ENCODE measurements around the gene CALR.

Gene CALR

GRCh38 chr19:12979974-12980373 is 41.6 kb downstream of the CALR start:
- DNase-seq (ENCODE audit: low read depth in 2 of 2) = no peak

GRCh38 chr19:12982648-12983047 is 44.2 kb downstream of the CALR start:
- DNase-seq (ENCODE audit: low read depth in 2 of 2) = no peak

- no peak for DNase-seq (ENCODE audit: low read depth in 2 of 2)
These were observed 44.7 kb downstream of the CALR start for GRCh38 chr19:12983091-12983490.

GRCh38 chr19:12983542-12984142 is 45.2 kb downstream of the CALR start:
- DNase-seq (ENCODE audit: low read depth in 2 of 2) = peak; percentile 44 to 66

- no peak for DNase-seq (ENCODE audit: low read depth in 2 of 2)
These were observed 45.8 kb downstream of the CALR start for GRCh38 chr19:12984143-12984627.

GRCh38 chr19:12984683-12985048 is 46.3 kb downstream of the CALR start:
- no peak for DNase-seq (ENCODE audit: low read depth in 2 of 2)

- DNase-seq (ENCODE audit: low read depth in 2 of 2) = peak; percentile 26 to 30
These were observed 46.8 kb downstream of the CALR start for GRCh38 chr19:12985049-12985776.

- no peak for DNase-seq (ENCODE audit: low read depth in 2 of 2)
These were observed 48.3 kb downstream of the CALR start for GRCh38 chr19:12986726-12987125.

- DNase-seq (ENCODE audit: low read depth in 2 of 2) = no peak
These were observed 48.8 kb downstream of the CALR start for GRCh38 chr19:12987190-12987589.

- DNase-seq (ENCODE audit: low read depth in 2 of 2) = no peak
These were observed 49.4 kb downstream of the CALR start for GRCh38 chr19:12987781-12988180.

- DNase-seq (ENCODE audit: low read depth in 2 of 2) = no peak
These were observed 52.0 kb downstream of the CALR start for GRCh38 chr19:12990431-12990830.

- DNase-seq (ENCODE audit: low read depth in 2 of 2) = no peak
These were observed 52.4 kb downstream of the CALR start for GRCh38 chr19:12990853-12991252.

- no peak for DNase-seq (ENCODE audit: low read depth in 2 of 2)
These were observed 52.9 kb downstream of the CALR start for GRCh38 chr19:12991296-12991695.

- no peak for DNase-seq (ENCODE audit: low read depth in 2 of 2)
These were observed 54.3 kb downstream of the CALR start for GRCh38 chr19:12992729-12993128.

GRCh38 chr19:12993562-12993961 is 55.2 kb downstream of the CALR start:
- no peak for DNase-seq (ENCODE audit: low read depth in 2 of 2)
